CD4-positive, alpha-beta T cell treated with Interleukin-17A for 4 hours (primary cell): ENCODE data around the gene MAD2L1BP.

Experiments used
- DNase-seq: peaks from one replicate; pipeline ENCODE4 v3.0.0-alpha.2; 2020; ENCODE audit warnings: mixed read lengths

Gene MAD2L1BP

GRCh38 chr6:43683708-43684455 lies 48.2 kb downstream of the MAD2L1BP start:
- DNase-seq = no peak

- DNase-seq = no peak
Measured at GRCh38 chr6:43687079-43687436, 51.4 kb downstream of the MAD2L1BP start.

GRCh38 chr6:43687437-43688347 lies 52.1 kb downstream of the MAD2L1BP start, which contains the start of gene MRPS18A:
Gene MRPS18A (minus strand): TSS chr6:43687791. CDS start chr6:43687779, 12 bp downstream.
- peak; percentile 82 for DNase-seq

GRCh38 chr6:43689421-43689820 lies 53.8 kb downstream of the MAD2L1BP start:
- no peak for DNase-seq
